Measurements from ENCODE around the gene LCOR.

LCOR gene

DNA sequence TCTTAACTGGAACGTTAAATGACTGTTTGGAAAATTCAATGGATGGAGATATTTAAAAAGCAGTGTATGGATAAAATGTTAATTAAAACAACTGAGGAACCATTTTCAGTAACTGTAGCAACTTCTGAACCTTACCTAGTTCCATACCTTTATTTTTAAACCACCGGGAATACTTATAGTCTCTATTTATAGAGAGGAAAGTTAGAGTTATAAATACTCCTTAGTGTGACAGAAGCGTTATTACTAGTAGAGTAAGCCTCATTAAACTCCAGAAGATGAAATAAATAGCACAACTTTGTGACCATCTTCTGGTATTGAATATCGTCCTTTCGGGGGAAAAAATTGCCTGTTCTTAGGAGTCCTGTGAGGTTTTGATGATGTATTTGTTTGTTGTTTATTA lies 114.9 kb downstream of the LCOR start:
- DNase-seq = no peak

- DNase-seq = no peak
These were observed 117.1 kb downstream of the LCOR start for GRCh38 chr10:96949039-96949683.

- DNase-seq = no peak
These were observed 119.9 kb downstream of the LCOR start for GRCh38 chr10:96951954-96952353.

DNA sequence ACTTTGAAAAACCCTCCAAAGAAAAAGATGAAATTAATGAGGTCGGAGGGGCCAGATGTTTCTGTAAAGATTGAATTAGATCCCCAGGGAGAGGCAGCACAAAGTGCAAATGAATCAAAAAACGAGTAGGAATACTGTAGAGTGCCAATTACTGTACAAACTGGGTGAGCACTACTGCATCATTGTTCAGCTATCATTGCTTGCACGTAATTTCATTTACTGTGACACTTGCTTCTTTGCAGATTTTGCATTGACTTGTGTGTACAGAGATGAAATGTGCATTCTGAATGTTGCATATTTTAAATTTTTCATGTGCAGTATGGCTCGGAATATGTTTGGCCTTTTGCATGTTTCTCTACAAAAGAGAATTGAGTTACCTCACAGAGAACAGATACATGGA lies 123.7 kb downstream of the LCOR start:
- no peak for DNase-seq

DNA sequence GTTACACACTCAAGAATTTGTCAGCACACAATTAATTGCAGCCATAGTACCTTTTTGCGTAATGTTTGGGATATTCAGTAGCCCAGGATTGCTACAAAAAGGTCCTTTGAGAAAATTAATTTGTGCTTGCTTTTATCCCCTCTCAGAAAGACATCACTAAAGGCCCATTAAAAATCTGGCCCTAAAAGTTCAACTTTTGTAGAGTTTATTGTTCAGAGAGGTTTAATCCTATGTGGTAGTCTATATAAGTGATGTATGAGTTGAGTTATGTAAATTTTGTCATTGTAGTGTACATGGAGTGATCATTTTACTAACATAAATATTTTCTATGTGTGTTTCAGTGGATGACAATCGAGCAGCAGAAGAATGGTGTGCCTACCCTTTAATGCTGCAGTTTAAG lies 126.0 kb downstream of the LCOR start:
- no peak for DNase-seq

- no peak for DNase-seq
These were observed 127.6 kb downstream of the LCOR start for GRCh38 chr10:96959733-96960132.

DNA sequence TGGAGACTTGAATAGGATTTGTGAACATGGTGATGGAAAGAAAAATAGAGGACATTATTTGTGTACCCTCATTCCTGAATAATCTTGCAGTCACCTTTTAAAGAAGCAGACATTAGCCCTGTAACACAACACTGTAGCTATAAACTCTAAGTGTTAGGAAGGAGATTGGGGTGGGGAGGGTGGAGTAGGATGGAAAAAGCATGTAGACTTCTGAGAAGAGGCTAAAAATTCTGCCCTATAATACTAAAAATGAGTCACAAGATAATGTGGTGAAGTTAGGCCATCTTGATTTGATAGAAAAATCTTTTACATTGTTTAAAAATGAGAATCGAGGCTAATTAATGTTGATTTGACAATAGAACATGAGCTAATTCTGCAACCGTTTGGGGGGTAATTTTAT lies 128.8 kb downstream of the LCOR start:
- no peak for DNase-seq

DNA sequence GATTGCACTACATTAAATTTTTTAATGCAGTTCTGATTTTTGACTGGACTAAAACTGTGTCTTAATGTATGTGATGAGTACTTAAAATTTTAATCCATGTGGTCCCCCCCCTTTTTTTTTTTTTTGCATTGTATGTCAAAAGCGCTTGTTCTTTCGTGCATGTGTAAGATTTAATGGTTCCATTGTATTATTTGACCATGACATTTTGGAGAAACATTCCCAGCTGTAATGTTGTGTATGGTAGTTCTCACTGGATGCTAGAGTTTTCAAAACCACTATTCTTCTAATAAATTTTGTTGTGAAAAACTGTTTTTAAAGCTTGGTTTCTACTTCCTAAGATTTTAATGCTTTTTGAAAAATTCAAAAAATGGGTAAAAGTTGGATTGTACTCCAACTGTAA lies 132.0 kb downstream of the LCOR start:
- DNase-seq = no peak

- DNase-seq = no peak
These were observed 135.7 kb downstream of the LCOR start for GRCh38 chr10:96967847-96968246.

DNA sequence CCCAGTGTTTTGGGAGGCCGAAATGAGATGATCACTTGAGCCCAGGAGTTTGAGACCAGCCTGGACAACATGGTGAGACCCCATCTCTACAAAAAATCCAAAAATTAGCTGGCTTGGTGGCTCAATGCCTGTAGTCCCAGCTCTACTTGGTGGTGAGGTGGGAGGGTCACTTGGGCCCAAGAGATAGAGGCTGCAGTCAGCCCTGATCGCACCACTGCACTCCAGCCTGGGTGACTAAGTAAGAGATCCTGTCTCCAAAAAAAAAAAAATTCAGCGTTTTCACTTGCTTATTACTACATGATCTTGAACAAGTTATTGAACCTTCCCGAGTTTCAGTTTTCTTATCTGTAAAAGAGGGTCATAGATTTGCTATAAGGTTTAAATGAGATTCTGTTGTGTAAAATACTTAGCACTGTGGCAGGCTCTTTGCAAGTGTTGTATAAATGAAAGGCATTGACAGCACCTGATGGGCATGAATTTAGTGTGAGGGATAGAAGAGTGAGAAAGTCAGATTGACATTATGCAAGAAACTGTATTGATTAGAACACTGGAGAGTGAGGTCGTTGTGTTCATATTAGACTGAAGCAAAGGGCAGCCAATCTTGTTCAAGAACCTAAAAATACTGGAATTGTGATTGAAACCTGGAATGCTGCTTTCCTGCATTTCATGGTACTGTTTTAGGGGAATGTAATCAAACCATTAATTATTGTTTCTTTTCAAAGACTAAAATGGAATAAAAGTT lies 136.8 kb downstream of the LCOR start:
- DNase-seq = no peak

DNA sequence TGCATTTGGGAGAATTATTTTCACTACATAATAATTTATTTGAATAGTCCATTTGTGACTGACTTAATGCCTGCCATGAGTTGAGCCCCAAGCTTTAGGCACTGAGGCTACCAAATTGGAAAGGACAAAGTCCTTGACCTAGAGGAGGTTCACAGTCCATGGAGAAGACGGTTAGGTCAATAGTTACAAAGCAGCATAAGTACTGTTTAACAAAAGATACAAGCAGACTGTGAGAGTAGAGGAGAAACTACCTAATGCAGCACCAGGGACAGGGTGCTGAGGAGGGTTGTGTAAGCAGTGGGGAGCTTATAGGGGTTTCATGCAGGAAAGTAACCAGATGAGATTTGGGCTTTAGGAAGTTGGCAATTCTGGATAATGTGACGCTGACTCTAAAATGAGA lies 139.2 kb downstream of the LCOR start:
- DNase-seq = no peak

- DNase-seq = no peak
These were observed 140.2 kb downstream of the LCOR start for GRCh38 chr10:96972264-96972663.

- DNase-seq = no peak
These were observed 142.0 kb downstream of the LCOR start for GRCh38 chr10:96973809-96974747.

DNA sequence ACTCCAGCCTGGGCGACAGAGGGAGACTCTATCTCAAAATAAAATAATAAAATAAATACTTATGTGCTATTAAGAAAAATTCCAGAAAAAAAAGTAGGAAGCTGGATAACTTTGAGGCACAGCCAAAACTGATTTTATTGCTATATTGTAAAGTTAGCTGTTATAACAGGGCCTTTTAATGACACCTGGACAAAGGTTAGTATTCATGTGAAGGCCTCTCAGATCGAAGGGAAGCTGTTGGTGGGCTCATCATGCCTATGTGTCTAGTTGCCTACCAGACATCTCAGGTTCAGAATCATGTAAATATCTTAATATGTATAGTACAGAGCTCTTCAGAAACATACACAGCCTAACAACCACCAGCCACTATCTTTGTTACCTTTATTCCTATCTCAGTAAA lies 143.0 kb downstream of the LCOR start:
- no peak for DNase-seq

- DNase-seq = no peak
These were observed 146.6 kb downstream of the LCOR start for GRCh38 chr10:96978621-96979154.

GRCh38 chr10:96982149-96982930 lies 150.2 kb downstream of the LCOR start:
- DNase-seq = no peak

DNA sequence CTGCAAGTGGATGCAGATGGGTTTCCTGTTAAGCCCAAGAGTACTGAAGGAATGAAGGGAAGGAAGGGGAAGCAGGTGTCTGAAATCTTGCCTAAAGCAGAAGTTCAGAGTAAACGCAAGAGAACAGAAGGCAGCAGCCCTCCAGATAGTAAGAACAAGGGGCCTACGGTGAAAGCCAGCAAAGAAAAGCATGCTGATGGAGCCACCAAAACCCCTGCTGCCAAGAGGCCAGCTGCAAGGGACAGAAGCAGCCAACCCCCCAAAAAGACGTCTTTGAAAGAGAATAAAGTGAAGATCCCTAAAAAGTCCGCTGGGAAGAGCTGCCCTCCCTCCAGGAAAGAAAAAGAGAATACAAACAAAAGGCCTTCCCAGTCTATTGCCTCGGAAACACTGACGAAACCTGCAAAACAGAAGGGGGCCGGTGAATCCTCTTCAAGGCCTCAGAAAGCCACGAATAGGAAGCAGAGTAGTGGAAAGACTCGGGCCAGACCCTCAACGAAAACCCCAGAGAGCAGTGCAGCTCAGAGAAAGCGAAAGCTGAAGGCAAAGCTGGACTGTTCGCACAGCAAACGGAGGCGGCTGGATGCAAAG lies 152.5 kb downstream of the LCOR start:
- DNase-seq = no peak

DNA sequence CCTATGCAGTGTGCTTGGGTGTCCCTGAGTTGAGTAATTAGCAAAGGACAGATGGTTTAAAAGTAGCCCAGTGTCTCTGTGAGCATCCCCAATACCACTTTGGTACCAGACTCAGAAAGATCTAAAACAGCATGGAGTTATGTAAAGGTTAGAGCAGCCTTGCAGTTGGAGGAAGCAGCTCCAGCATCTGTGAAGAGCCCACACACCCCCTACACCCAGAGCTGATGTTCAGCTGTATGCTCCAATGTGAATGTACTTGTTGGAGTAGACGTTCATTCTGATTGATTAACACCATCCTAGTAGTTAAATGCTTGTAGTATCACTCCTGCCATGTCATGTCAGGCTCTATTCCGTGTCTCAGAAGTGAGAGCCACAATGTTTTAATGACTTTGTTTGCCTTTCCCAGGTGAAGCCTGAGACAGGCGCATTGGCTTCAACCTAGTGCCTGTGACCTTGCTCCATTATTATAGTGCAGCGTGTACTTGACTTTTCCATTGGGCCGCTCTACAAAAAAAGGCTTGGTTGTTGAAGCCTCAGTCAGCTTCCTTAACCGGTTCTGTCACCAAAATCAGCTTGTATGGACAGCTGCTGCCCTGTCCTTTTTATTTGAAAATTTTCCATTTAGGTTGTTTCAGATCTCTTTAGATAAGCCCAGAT lies 154.2 kb downstream of the LCOR start:
- DNase-seq = no peak

DNA sequence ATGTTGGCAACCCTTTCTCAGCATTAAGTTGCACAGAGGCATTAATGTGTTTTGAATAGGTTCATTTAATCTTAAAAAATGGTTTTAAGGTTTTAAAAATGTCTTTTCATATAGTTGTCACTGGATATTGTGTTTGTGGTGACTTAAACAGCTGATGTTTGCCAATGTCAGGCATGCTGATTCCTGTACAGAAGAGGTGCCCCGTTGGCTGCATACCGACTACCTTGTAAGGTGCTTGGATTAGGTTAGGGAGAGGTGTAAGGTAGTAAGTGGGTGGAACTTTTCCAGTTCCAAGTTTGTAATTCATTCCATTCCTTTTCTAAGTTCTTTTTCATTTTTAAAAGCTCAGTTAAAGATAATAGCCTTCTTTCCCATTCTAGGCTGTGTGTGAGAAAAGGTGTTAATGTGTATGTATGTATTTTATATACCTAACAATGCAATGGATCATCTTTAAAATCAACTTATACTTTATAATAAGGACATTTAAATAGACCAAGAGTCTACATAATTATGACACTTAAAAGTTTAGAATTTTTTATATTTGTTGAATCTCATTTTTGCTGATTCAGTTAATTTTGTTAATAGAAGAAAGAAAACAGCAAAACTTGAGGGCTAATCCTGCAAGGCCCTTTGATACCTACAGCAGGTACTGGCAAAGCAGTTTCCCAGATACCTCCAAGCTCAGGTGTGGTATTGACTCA lies 155.2 kb downstream of the LCOR start:
- DNase-seq = no peak

DNA sequence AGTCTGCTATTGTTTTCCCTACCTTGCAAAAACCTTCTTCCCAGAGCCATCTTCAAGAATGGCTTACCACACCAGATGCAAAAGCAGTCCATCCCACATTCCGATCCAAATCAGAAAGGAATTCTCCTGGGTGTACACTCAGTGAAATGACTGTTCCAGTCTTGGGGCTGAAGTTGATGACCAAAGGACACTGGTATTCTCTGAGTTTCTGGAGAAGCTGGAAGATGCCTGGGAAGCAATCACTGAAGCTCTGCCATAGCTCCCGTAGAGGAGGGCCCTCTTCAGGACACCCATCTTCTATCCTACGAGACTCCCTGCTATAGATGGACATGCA lies 155.7 kb downstream of the LCOR start:
- DNase-seq = no peak

DNA sequence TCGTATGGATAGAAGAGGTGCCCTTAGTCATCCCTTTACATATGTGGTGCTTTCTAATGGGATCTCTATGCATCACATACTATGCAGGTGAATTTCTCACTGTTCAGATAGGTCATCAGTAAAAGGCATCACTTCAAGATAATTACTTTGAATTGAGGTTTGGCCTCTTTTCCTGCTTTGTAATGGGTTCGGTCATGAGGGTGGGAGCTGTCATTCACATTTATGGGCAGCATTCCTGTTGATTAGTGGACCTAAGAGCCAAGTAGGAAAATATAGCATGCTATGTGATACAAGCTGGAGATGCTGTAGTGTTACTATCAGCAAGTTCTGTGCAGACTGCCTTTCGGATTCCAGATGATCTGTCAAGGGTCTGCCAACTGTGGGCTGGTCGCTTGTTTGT lies 156.3 kb downstream of the LCOR start:
- DNase-seq = no peak
